Aorta (tissue), 5 donors: Measurements from ENCODE around the gene SCN8A. TPM values are rescaled to one million over a fixed set of nuclear protein-coding genes. Genes with fewer than 3 reads are reported as not detected.

Experiments used
- ATAC-seq: fragments of 200-7000 bp; cut with Tn5 transposase; one replicate; pipeline ENCODE4 v1.9.1; 2022; ENCODE audit warnings: moderate library complexity; ENCODE audit not compliant: low FRiP score
- DNase-seq, 2 donors: peaks; one replicate each; pipeline ENCODE4 v3.0.0-alpha.2; 2020
- H3K27ac ChIP-seq, 2 donors: one replicate each; pipeline ENCODE4 v1.5.1; 2013; ENCODE audit warnings: low read length in 2 of 2, mild to moderate bottlenecking in 2 of 2, moderate library complexity in 2 of 2, control low read depth in 1 of 2, inconsistent platforms in 1 of 2, low read depth in 1 of 2
- H3K27me3 ChIP-seq, 2 donors: one replicate each; pipeline ENCODE4 v1.6.1; 2013; ENCODE audit warnings: control low read depth in 1 of 2, low read length in 1 of 2, mild to moderate bottlenecking in 1 of 2, moderate library complexity in 1 of 2; ENCODE audit not compliant: insufficient read depth in 2 of 2, control insufficient read depth in 1 of 2
- H3K36me3 ChIP-seq, 2 donors: one replicate each; pipeline ENCODE4 v1.6.1; 2013; ENCODE audit warnings: control low read depth in 1 of 2, low read length in 1 of 2, mild to moderate bottlenecking in 1 of 2; ENCODE audit not compliant: insufficient read depth in 2 of 2, control insufficient read depth in 1 of 2
- H3K4me1 ChIP-seq, 2 donors: one replicate each; pipeline ENCODE4 v1.6.1; 2013; ENCODE audit warnings: low read length in 2 of 2, control low read depth in 1 of 2, mild to moderate bottlenecking in 1 of 2, moderate library complexity in 1 of 2; ENCODE audit not compliant: insufficient read depth in 2 of 2, control insufficient read depth in 1 of 2
- H3K4me3 ChIP-seq, 2 donors: one replicate each; pipeline ENCODE4 v1.5.1; 2013; ENCODE audit warnings: low read length in 2 of 2, control low read depth in 1 of 2, mild to moderate bottlenecking in 1 of 2
- H3K9me3 ChIP-seq: one replicate; pipeline ENCODE4 v1.6.1; 2013; ENCODE audit warnings: mild to moderate bottlenecking, low read length; ENCODE audit not compliant: control insufficient read depth
- WGBS, 2 donors: extraction: QIAGEN DNeasy Blood & Tissue Kit; methylation state at CpG; one replicate each; pipeline ENCODE4 v1.1.7; 2013; 5-methylcytosine and 5-hydroxymethylcytosine counted together
- intact Hi-C, 2 donors: fragments of 100-400 bp; cut with DNase I; formaldehyde crosslinking; loops; one replicate each; pipeline versions ENCODE4 v1.14.2 to v1.15.0; 2022
- polyA plus RNA-seq, 2 donors: library from polyadenylated mRNA; stranded (reverse); fragments of 200-250 nt; gene quantifications; one replicate each; pipeline ENCODE4 v1.2.3, GENCODE V29; 2013
- total RNA-seq, 2 donors: library from RNA; stranded (reverse); fragmentation: NEBNext Ultra II Directional; extraction: Animal tissue kit (Norgen Biotek cat#: 25700); gene quantifications; one replicate each; pipeline ENCODE4 v1.2.1, GENCODE V29; 2021
- donor health status: healthy with polysubstance abuse.
- donor health status: Bipolar disorder and iron deficiency.
- donor health status: DM: no; HTN: no; CAD: no.
- donor health status: DM: no; HTN: no; CAD: no.
- donor health status: DM: yes; HTN: yes; CAD: no.

Gene SCN8A
- total and polyA plus RNA-seq, 4 donors: under 0.01 to 0.48 (median 0.27) TPM

DNA sequence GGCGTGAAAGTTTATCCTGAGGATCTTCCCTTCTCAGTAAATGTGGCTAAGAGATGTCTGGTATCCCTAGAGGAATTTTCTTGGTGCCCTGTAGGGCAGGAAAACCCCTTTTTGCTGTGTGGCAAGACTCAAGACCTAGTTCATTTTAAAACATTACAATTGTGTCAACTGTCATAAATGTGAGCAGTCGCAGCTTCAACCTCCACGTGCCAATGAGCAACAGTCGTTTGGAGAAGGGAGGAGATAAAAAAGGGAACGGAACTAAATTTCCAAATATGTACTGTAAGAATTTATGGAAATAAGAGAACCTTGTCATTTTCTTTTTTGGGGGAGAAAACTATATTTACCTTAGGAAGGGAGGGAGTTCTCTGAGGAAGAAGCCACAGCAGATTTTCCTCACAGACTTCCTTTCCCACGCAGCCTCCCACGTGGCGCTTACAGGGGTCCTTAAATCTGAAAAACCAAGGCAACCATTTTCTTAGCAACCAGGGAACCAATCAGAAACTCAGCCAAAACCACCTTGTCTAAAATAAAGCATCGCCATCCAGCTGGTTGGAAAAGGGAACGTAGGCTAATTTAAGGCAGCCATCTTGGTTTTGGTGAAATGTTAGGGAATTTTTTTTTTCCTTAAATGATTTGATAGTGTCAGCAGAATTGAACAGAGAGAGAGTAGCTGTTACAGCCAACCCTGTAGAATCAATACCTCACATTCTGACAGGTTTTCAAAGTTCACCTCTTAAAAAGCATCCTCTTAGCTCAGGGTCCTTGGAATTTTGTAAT is 158.4 kb downstream of the SCN8A start:
- 66 to 69% methylated on average over 10 of the region's 10 CpGs for WGBS, 2 donors
- Histone ChIP-seq H3K27ac (no peak overlapping the region), H3K36me3 (no peaks in the 10 kb centered on the region), H3K4me1 (peaks cover 0 to 2% of the 10 kb centered on the region in 2 donors), H3K27me3 (no peaks in the 10 kb centered on the region), H3K9me3 (no peaks in the 10 kb centered on the region), H3K4me3 (no peak overlapping the region)
- DNase-seq: no peak
- ATAC-seq: no peak
- intact Hi-C loops: no loop called here

DNA sequence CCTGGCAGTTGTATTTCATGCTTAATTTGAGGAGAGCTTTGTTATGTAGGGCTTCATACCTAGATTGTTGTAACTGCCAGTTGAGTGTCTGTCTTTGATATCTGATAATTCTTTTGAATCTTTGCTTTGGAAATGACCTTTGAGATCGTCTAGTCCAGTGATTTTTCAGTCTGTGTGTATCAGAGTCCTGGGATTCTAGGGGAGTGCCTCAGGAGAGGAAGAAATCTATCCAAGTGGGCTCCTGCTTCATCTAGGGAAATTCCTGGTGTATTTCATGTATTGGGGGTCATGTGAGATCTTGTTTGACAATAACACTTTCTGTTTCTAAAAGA is 158.9 kb downstream of the SCN8A start:
- no peaks in the 10 kb centered on the region for H3K9me3 ChIP-seq
- ATAC-seq (no peak), DNase-seq (no peak)
- no peaks in the 10 kb centered on the region for H3K27me3 ChIP-seq
- no peak overlapping the region for H3K27ac ChIP-seq
- H3K36me3 ChIP-seq: no peaks in the 10 kb centered on the region
- H3K4me3 ChIP-seq: no peak overlapping the region
- H3K4me1 ChIP-seq: peaks cover 0 to 2% of the 10 kb centered on the region in 2 donors
- WGBS, 2 donors: 50 to 59% methylated on average over 1 of the region's 1 CpG
- intact Hi-C loops: no loop called here

DNA sequence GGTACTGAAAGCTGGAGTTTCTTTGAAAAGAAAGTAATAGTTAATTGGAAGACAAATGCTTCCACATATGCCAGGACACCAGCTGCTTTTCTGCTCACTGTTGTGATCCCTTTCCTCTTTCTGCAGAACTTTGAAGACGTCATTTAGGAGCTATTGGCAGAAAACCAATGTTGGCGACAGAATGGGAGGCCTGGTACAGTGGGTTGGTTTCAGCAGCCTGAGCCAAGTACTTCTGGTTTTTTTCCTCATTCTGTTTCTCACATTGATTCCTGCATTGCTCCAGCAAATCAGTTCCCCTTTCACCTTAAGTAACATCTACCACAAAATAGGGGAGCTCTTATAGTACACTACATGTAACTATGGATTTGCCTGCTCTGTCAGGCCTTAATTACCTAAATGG is 160.6 kb downstream of the SCN8A start:
- peak; percentile 23 for ATAC-seq
- DNase-seq: peak in 1 of 2 donors; percentile 54
- 5% methylated on average over 2 of the region's 2 CpGs for WGBS, 2 donors
- H3K27me3 ChIP-seq: no peaks in the 10 kb centered on the region
- H3K9me3 ChIP-seq: no peaks in the 10 kb centered on the region
- H3K4me3 ChIP-seq: no peak overlapping the region
- intact Hi-C loops: no loop called here
- peaks cover 0 to 2% of the 10 kb centered on the region in 2 donors for H3K4me1 ChIP-seq
- no peaks in the 10 kb centered on the region for H3K36me3 ChIP-seq
- no peak overlapping the region for H3K27ac ChIP-seq

DNA sequence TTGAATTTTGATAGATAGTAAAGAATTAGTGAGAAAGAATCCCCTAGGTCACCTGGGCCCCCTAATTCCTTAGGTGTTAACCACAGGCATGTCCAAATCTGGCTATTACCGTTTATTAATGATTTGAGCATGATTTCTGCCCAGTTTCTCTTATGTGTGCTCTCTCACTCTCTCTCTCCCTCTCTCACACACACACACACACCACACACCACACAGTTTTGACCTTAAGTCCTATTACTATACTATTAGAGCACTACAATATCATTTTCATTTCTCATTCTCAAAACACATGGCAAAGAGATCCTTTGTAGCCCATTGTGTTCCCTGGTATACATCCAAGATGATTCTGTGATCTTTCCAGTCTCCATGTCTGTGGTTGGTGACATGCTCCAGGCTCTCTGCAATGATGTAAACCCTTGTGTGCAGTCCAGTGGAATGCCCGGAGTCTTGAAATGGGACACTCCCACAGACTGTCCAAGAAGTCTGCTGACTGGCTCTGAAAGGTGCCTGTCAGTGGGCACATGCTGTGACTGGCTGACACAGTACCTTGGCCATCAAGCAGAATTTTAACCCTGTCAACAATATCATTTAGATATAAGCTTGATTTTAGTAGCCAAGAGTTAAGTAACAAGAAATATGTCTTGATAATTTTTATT is 161.3 kb downstream of the SCN8A start:
- no peak overlapping the region for H3K27ac ChIP-seq
- H3K36me3 ChIP-seq: no peaks in the 10 kb centered on the region
- ATAC-seq: peak; percentile 75
- H3K27me3 ChIP-seq: no peaks in the 10 kb centered on the region
- no peaks in the 10 kb centered on the region for H3K9me3 ChIP-seq
- peak in 1 of 2 donors; percentile 70 for DNase-seq
- WGBS, 2 donors: 11 to 18% methylated on average over 2 of the region's 2 CpGs
- H3K4me3 ChIP-seq: no peak overlapping the region
- H3K4me1 ChIP-seq: peaks cover 0 to 2% of the 10 kb centered on the region in 2 donors
- intact Hi-C loops: no loop called here

DNA sequence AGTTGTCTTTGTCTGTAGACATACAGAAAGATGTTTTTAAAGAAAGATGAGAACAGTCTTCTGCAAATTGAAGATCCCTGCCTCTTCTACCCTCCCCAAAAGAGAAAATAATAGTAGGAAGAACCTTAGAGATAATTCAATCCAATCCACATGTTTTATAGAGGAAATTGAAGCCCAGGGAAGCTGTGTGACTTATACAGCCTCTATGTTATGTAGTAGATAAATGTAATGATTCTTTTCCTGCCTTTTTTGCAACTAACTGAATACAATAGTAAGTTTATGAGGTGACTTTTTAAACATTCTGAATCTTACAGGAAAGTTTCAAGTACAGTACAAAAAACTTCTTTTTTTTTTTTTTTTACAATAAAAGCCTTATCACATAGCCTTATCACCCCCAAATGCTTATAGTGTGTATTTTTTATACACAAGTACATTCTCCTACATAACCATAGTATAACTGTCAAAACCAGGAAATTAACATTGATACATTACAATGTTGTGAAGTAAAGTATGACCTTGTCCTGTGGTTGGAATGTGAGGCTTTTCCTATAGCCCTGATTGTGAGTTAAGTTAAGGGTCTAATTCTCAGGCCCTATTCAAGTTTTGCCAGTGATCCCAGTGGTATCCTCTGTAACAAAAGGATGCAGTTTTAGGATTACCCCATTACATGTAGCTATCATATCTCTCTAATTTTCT is 163.1 kb downstream of the SCN8A start:
- intact Hi-C loops: no loop called here
- H3K36me3 ChIP-seq: no peaks in the 10 kb centered on the region
- H3K4me1 ChIP-seq: peaks cover 0 to 2% of the 10 kb centered on the region in 2 donors
- H3K9me3 ChIP-seq: no peaks in the 10 kb centered on the region
- no peak for ATAC-seq
- no peak for DNase-seq
- H3K27me3 ChIP-seq: no peaks in the 10 kb centered on the region
- no peak overlapping the region for H3K4me3 ChIP-seq
- no peak overlapping the region for H3K27ac ChIP-seq

DNA sequence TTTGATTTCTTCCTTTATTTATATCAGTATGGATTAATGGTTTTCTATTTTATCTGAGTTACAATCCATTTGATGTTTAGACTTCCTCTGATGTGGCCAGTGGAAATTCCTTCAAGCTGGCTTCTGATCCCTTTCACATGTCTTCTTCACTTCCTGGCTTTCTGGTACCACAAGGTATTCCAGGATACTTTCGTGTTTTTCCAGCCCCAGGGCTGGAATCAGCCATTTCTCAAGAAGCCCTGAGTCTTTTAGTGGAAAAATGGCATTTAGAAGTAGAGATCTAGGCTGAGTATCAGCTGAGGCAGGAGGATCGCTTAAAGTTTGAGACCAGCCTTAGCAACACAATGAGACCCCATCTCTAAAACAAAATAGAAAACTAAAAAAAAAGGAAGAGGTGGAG is 164.2 kb downstream of the SCN8A start:
- Histone ChIP-seq H3K27me3 (no peaks in the 10 kb centered on the region), H3K36me3 (no peaks in the 10 kb centered on the region), H3K27ac (no peak overlapping the region), H3K4me1 (peaks cover 0 to 2% of the 10 kb centered on the region in 2 donors), H3K9me3 (no peaks in the 10 kb centered on the region), H3K4me3 (no peak overlapping the region)
- intact Hi-C loops: no loop called here
- DNase-seq (no peak), ATAC-seq (no peak)
- 90 to 94% methylated on average over 2 of the region's 2 CpGs for WGBS, 2 donors

DNA sequence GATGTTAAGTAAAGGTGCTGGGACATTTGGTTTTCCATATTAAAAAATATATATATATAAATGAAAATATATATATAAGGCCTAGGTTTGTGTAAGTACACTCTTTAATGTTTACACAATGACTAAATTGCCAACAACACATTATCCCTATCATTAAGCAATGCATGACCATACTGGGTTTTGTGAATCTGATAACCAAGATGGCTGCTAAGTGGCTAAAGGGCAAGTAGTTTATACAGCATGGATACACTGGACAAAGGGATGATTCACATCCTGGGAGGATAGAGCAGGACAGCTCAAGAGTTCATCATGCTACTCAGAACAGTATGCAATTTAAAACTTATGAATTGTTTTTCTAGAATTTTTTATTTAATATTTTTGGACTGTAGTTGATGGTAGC is 168.1 kb downstream of the SCN8A start:
- DNase-seq: no peak
- H3K27ac ChIP-seq: no peak overlapping the region
- ATAC-seq: no peak
- intact Hi-C loops: no loop called here
- no peaks in the 10 kb centered on the region for H3K9me3 ChIP-seq
- H3K36me3 ChIP-seq: no peaks in the 10 kb centered on the region
- H3K27me3 ChIP-seq: no peaks in the 10 kb centered on the region
- H3K4me1 ChIP-seq: no peaks in the 10 kb centered on the region
- H3K4me3 ChIP-seq: no peak overlapping the region

DNA sequence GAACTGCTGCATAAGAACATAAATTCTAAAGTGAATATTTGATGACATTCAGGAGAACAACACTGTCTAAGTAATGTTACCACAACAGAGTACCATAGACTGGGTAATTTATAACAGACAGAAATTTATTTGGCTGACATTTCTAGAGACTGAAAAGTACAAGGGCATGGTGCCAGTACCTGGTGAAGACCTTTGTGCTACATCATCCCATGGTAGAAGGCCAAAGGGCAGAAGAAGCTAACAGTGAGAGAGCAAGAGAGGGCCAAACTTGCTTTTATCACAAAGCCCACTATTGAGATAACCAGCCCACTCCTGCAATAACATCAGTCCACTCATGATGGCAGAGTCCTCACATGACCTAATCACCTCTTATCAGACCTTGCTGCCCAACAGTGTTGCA is 168.7 kb downstream of the SCN8A start:
- no peak overlapping the region for H3K27ac ChIP-seq
- H3K4me1 ChIP-seq: no peaks in the 10 kb centered on the region
- H3K9me3 ChIP-seq: no peaks in the 10 kb centered on the region
- DNase-seq (no peak), ATAC-seq (no peak)
- H3K4me3 ChIP-seq: no peak overlapping the region
- H3K27me3 ChIP-seq: no peaks in the 10 kb centered on the region
- H3K36me3 ChIP-seq: no peaks in the 10 kb centered on the region
- intact Hi-C loops: no loop called here

DNA sequence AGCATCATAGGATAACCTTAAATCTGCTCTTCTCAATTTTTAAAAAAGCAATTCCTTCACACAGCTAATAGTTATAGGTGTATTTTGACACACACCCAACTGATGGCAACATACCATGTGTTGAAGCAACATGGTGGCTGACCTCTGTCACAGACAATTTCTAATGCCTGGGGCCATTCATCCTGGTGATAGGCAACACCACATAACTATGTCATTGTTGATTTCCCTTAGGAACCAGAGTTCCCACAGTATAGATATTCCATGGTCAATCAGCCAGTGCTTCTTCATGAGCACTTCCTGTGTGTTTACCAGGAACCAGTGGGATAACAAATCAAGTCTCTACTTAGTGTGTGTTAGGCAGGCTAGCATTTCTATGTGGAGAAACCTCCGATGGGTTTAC is 169.2 kb downstream of the SCN8A start:
- DNase-seq (no peak), ATAC-seq (no peak)
- no peaks in the 10 kb centered on the region for H3K27me3 ChIP-seq
- H3K9me3 ChIP-seq: no peaks in the 10 kb centered on the region
- no peak overlapping the region for H3K4me3 ChIP-seq
- no peaks in the 10 kb centered on the region for H3K4me1 ChIP-seq
- H3K36me3 ChIP-seq: no peaks in the 10 kb centered on the region
- 72 to 78% methylated on average over 1 of the region's 1 CpG for WGBS, 2 donors
- intact Hi-C loops: no loop called here
- H3K27ac ChIP-seq: no peak overlapping the region
